Skeletal muscle tissue (tissue), 4 donors: ENCODE data around the gene CEP126. TPM values are rescaled to one million over a fixed set of nuclear protein-coding genes. Genes with fewer than 3 reads are reported as not detected.
"Not testable (repeated sequence)": the region's sequence is repeated elsewhere in the genome, so short reads cannot be mapped to it uniquely, and the experiment has no call there.

Source experiments
- H3K27ac ChIP-seq: one replicate; pipeline ENCODE4 v1.7.0; 2013; ENCODE audit warnings: mild to moderate bottlenecking, low read depth, low read length, inconsistent platforms
- H3K27me3 ChIP-seq, 3 donors: one replicate each; pipeline ENCODE4 v1.7.0; 2013; ENCODE audit warnings: low read length in 3 of 3; ENCODE audit not compliant: control insufficient read depth in 3 of 3, insufficient read depth in 3 of 3
- H3K36me3 ChIP-seq, 3 donors: one replicate each; pipeline ENCODE4 v1.7.0; 2013; ENCODE audit warnings: low read length in 3 of 3; ENCODE audit not compliant: control insufficient read depth in 3 of 3, insufficient read depth in 3 of 3
- H3K4me1 ChIP-seq, 3 donors: one replicate each; pipeline ENCODE4 v1.7.0; 2013; ENCODE audit warnings: low read length in 3 of 3, mild to moderate bottlenecking in 3 of 3; ENCODE audit not compliant: control insufficient read depth in 3 of 3, insufficient read depth in 3 of 3
- H3K4me3 ChIP-seq, 3 donors: one replicate each; pipeline ENCODE4 v1.7.0; 2013; ENCODE audit warnings: low read length in 3 of 3
- H3K9ac ChIP-seq, 3 donors: one replicate each; pipeline ENCODE4 v1.7.0; 2013; ENCODE audit warnings: low read length in 3 of 3, mild to moderate bottlenecking in 3 of 3, moderate library complexity in 2 of 3, low read depth in 1 of 3
- H3K9me3 ChIP-seq, 3 donors: one replicate each; pipeline ENCODE4 v1.7.0; 2013; ENCODE audit warnings: low read length in 3 of 3; ENCODE audit not compliant: control insufficient read depth in 3 of 3
- total RNA-seq: library from RNA; depleted of rRNA; stranded (reverse); fragments of >200 nt; gene quantifications from one replicate; pipeline ENCODE4 v1.2.3, GENCODE V29; 2014
- donor health status: Osteomylitis.

Gene CEP126
- total RNA-seq, 1 donor from 2014 or later = 1.6 TPM

GRCh38 chr11:101929294-101929915 lies 14.6 kb downstream of the CEP126 start:
- Histone ChIP-seq H3K27ac (no peak overlapping the region), H3K4me1 (no peaks in the 10 kb centered on the region), H3K36me3 (no peaks in the 10 kb centered on the region), H3K27me3 (no peaks in the 10 kb centered on the region), H3K9me3 (peaks cover 0 to 4% (median 0%) of the 10 kb centered on the region in 3 donors), H3K4me3 (no peak overlapping the region), H3K9ac (no peak overlapping the region)

- Histone ChIP-seq H3K27ac (no peak overlapping the region), H3K4me1 (no peaks in the 10 kb centered on the region), H3K9ac (no peak overlapping the region), H3K4me3 (no peak overlapping the region), H3K36me3 (no peaks in the 10 kb centered on the region), H3K27me3 (no peaks in the 10 kb centered on the region), H3K9me3 (peaks cover 0 to 4% (median 0%) of the 10 kb centered on the region in 3 donors)
Measured at GRCh38 chr11:101931692-101932091, 16.9 kb downstream of the CEP126 start.

- no peak overlapping the region for H3K9ac ChIP-seq
- H3K4me1 ChIP-seq = no peaks in the 10 kb centered on the region
- no peaks in the 10 kb centered on the region for H3K36me3 ChIP-seq
- H3K4me3 ChIP-seq = no peak overlapping the region
- H3K27ac ChIP-seq = no peak overlapping the region
- H3K9me3 ChIP-seq = no peaks in the 10 kb centered on the region
- no peaks in the 10 kb centered on the region for H3K27me3 ChIP-seq
Measured at GRCh38 chr11:101940901-101941520, 26.2 kb downstream of the CEP126 start.

- no peaks in the 10 kb centered on the region for H3K36me3 ChIP-seq
- no peaks in the 10 kb centered on the region for H3K4me1 ChIP-seq
- H3K27me3 ChIP-seq = no peaks in the 10 kb centered on the region
- H3K4me3 ChIP-seq = no peak overlapping the region
- H3K9me3 ChIP-seq = no peaks in the 10 kb centered on the region
- H3K9ac ChIP-seq = no peak overlapping the region
- H3K27ac ChIP-seq = no peak overlapping the region
Measured at GRCh38 chr11:101944923-101945322, 30.1 kb downstream of the CEP126 start.

GRCh38 chr11:101945448-101945847 lies 30.6 kb downstream of the CEP126 start:
- no peaks in the 10 kb centered on the region for H3K9me3 ChIP-seq
- no peak overlapping the region for H3K9ac ChIP-seq
- no peaks in the 10 kb centered on the region for H3K36me3 ChIP-seq
- H3K27me3 ChIP-seq = no peaks in the 10 kb centered on the region
- H3K27ac ChIP-seq = no peak overlapping the region
- H3K4me1 ChIP-seq = no peaks in the 10 kb centered on the region
- no peak overlapping the region for H3K4me3 ChIP-seq

GRCh38 chr11:101949680-101950220 lies 34.9 kb downstream of the CEP126 start:
- Histone ChIP-seq H3K4me1 (no peaks in the 10 kb centered on the region), H3K9ac (no peak overlapping the region), H3K27me3 (no peaks in the 10 kb centered on the region), H3K27ac (no peak overlapping the region), H3K4me3 (no peak overlapping the region), H3K9me3 (no peaks in the 10 kb centered on the region), H3K36me3 (no peaks in the 10 kb centered on the region)

GRCh38 chr11:101955278-101955677 lies 40.5 kb downstream of the CEP126 start:
- Histone ChIP-seq H3K9ac (no peak overlapping the region), H3K27me3 (no peaks in the 10 kb centered on the region), H3K9me3 (no peaks in the 10 kb centered on the region), H3K4me1 (no peaks in the 10 kb centered on the region), H3K27ac (no peak overlapping the region), H3K36me3 (peaks cover 0 to 2% (median 0%) of the 10 kb centered on the region in 3 donors), H3K4me3 (no peak overlapping the region)

GRCh38 chr11:101955701-101956100 lies 40.9 kb downstream of the CEP126 start:
- Histone ChIP-seq H3K9ac (no peak overlapping the region), H3K9me3 (no peaks in the 10 kb centered on the region)

GRCh38 chr11:101960231-101960630 lies 45.4 kb downstream of the CEP126 start:
- Histone ChIP-seq H3K27me3 (no peaks in the 10 kb centered on the region), H3K27ac (no peak overlapping the region), H3K9ac (no peak overlapping the region), H3K4me3 (no peak overlapping the region), H3K4me1 (no peaks in the 10 kb centered on the region), H3K36me3 (peaks cover 0 to 2% (median 0%) of the 10 kb centered on the region in 3 donors), H3K9me3 (no peaks in the 10 kb centered on the region)

More at GRCh38 chr11:101955701-101956100, 40.9 kb downstream of the CEP126 start:
- H3K27me3 ChIP-seq = no peaks in the 10 kb centered on the region
- no peak overlapping the region for H3K27ac ChIP-seq
- H3K4me1 ChIP-seq = no peaks in the 10 kb centered on the region
- H3K4me3 ChIP-seq = no peak overlapping the region
- H3K36me3 ChIP-seq = peaks cover 0 to 2% (median 0%) of the 10 kb centered on the region in 3 donors

- H3K27me3 ChIP-seq, H3K36me3 ChIP-seq, H3K4me1 ChIP-seq, H3K27ac ChIP-seq, H3K9ac ChIP-seq, H3K9me3 ChIP-seq, H3K4me3 ChIP-seq: not testable (repeated sequence)
Measured at GRCh38 chr11:101964200-101964599, 49.4 kb downstream of the CEP126 start.
